Hepatocyte (in vitro differentiated cells): ENCODE data around the gene ADAMTS12.

Source experiments
- CTCF ChIP-seq: fragments of 200-600 bp; sonication (generic); IDR thresholded peaks from 2 replicates; pipeline ENCODE4 v1.5.1; 2016; ENCODE audit warnings: antibody characterized with exemption, mild to moderate bottlenecking; ENCODE audit not compliant: poor library complexity
- EZH2 ChIP-seq: fragments of 200-600 bp; sonication (generic); IDR thresholded peaks from 2 replicates; pipeline ENCODE4 v1.6.1; 2016; ENCODE audit warnings: antibody characterized with exemption, mild to moderate bottlenecking, borderline replicate concordance
- EZH2phosphoT487 ChIP-seq: fragments of 200-600 bp; sonication (generic); IDR thresholded peaks from one replicate; pipeline ENCODE4 v1.6.1; 2018; ENCODE audit warnings: antibody characterized with exemption, mild to moderate bottlenecking, low read depth, moderate library complexity; ENCODE audit not compliant: unreplicated experiment, severe bottlenecking

GRCh38 chr5:33774341-33774740 lies 117.4 kb downstream of the ADAMTS12 start:
- no peak for TF ChIP-seq CTCF
- TF ChIP-seq EZH2, result no peak
- no peak for TF ChIP-seq EZH2phosphoT487
